ENCODE data around the gene NR2E3. TPM values are rescaled to one million over a fixed set of nuclear protein-coding genes. Genes with fewer than 3 reads are reported as not detected.

NR2E3 gene
- total RNA-seq, 2 donors from 2014 or later, result 0.52 TPM; not detected in 1

GRCh38 chr15:71773206-71773859, 37.0 kb upstream of the NR2E3 start:
- Histone ChIP-seq H3K27me3 (no peaks in the 10 kb centered on the region), H3K4me3 (no peak overlapping the region), H3K36me3 (replicated peaks in 1 of 2; ENCODE audit: insufficient read depth in 1 of 2, low read depth in 2 of 2) (no peaks in the 10 kb centered on the region), H3K9me3 (no peaks in the 10 kb centered on the region), H3K4me1 (no peaks in the 10 kb centered on the region), H3K27ac (no peak overlapping the region)
- WGBS, 2 donors, result 77 to 90% methylated on average over 1 of the region's 1 CpG
- intact Hi-C loops (cut with DNase I), result no loop called here
- ATAC-seq (no peak), DNase-seq (no peak)
- TF ChIP-seq POLR2A (IDR thresholded peaks at IDR 0.05), result no peak
- TF ChIP-seq, protein P1, sequence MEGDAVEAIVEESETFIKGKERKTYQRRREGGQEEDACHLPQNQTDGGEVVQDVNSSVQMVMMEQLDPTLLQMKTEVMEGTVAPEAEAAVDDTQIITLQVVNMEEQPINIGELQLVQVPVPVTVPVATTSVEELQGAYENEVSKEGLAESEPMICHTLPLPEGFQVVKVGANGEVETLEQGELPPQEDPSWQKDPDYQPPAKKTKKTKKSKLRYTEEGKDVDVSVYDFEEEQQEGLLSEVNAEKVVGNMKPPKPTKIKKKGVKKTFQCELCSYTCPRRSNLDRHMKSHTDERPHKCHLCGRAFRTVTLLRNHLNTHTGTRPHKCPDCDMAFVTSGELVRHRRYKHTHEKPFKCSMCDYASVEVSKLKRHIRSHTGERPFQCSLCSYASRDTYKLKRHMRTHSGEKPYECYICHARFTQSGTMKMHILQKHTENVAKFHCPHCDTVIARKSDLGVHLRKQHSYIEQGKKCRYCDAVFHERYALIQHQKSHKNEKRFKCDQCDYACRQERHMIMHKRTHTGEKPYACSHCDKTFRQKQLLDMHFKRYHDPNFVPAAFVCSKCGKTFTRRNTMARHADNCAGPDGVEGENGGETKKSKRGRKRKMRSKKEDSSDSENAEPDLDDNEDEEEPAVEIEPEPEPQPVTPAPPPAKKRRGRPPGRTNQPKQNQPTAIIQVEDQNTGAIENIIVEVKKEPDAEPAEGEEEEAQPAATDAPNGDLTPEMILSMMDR (IDR thresholded peaks at IDR 0.05), result no peak

DNA sequence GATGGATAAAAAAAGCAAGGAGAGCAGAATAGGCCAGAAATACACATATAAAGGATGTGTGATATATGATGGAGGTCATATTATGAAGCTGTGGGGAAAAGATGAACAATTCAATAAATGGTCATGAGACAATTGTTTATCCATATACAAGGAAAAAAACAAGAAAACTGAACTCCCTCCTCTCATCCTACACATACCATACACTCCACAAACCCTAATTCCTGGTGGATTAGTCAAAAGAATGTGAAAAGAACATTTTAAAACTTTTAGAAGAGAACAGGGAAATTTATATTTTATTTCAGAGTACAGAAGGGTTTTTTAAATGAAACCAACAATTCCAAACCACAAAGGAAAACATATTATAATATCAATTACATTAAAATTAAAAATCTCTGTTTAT, 34.5 kb upstream of the NR2E3 start:
- H3K36me3 ChIP-seq (replicated peaks in 1 of 2; ENCODE audit: insufficient read depth in 1 of 2, low read depth in 2 of 2), result no peaks in the 10 kb centered on the region
- peaks cover 10% of the 10 kb centered on the region for H3K4me1 ChIP-seq
- no peaks in the 10 kb centered on the region for H3K9me3 ChIP-seq
- no peak for DNase-seq
- no peaks in the 10 kb centered on the region for H3K27me3 ChIP-seq
- TF ChIP-seq, protein P1 (IDR thresholded peaks at IDR 0.05), result no peak
- TF ChIP-seq POLR2A (IDR thresholded peaks at IDR 0.05), result no peak
- no peak overlapping the region for H3K27ac ChIP-seq
- H3K4me3 ChIP-seq, result no peak overlapping the region
- no peak for ATAC-seq
- intact Hi-C loops (cut with DNase I), result no loop called here

DNA sequence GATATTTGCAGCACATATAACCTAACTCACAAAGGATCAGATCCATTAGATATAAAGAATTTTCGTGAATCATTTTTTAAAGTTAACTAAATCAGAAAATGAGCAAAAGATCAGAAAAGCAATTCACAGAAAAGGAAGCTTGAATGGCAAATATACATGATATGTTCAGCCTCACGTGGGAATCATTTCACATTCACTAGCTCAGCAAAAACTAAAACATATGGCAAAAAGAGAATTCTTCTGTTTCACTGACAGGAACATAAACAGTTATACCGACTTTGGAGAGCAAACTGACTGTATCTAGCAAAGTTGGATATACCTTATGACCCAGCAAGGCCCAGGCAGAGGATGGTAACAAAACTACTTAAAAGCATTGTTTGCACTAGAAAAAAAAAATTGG, 34.0 kb upstream of the NR2E3 start:
- Histone ChIP-seq H3K4me3 (no peak overlapping the region), H3K9me3 (no peaks in the 10 kb centered on the region), H3K27me3 (no peaks in the 10 kb centered on the region), H3K4me1 (peaks cover 10% of the 10 kb centered on the region), H3K36me3 (replicated peaks in 1 of 2; ENCODE audit: insufficient read depth in 1 of 2, low read depth in 2 of 2) (no peaks in the 10 kb centered on the region), H3K27ac (no peak overlapping the region)
- WGBS, 2 donors, result 50 to 63% methylated on average over 3 of the region's 3 CpGs
- intact Hi-C loops (cut with DNase I), result no loop called here
- ATAC-seq (no peak), DNase-seq (no peak)
- TF ChIP-seq, protein P1 (IDR thresholded peaks at IDR 0.05), result no peak
- no peak for TF ChIP-seq POLR2A (IDR thresholded peaks at IDR 0.05)

GRCh38 chr15:71777216-71777943, 33.0 kb upstream of the NR2E3 start:
- H3K4me1 ChIP-seq, result peaks cover 10% of the 10 kb centered on the region
- no peaks in the 10 kb centered on the region for H3K9me3 ChIP-seq
- no peaks in the 10 kb centered on the region for H3K27me3 ChIP-seq
- intact Hi-C loops (cut with DNase I), result no loop called here
- ATAC-seq, result no peak
- DNase-seq, result no peak
- no peaks in the 10 kb centered on the region for H3K36me3 ChIP-seq (replicated peaks in 1 of 2; ENCODE audit: insufficient read depth in 1 of 2, low read depth in 2 of 2)
- no peak overlapping the region for H3K4me3 ChIP-seq
- H3K27ac ChIP-seq, result no peak overlapping the region
- TF ChIP-seq, protein P1 (IDR thresholded peaks at IDR 0.05), result no peak
- TF ChIP-seq POLR2A (IDR thresholded peaks at IDR 0.05), result no peak
- WGBS, 2 donors, result 72 to 73% methylated on average over 8 to 16 of the region's 16 CpGs
